Endothelial cell (in vitro differentiated cells): ENCODE results near the gene SMARCE1. TPM values are rescaled to one million over a fixed set of nuclear protein-coding genes. Genes with fewer than 3 reads are reported as not detected.
A peak's percentile ranks its signal among the peaks of the same experiment; 100 is the strongest.

Experiments
- DNase-seq: peaks from one replicate; pipeline ENCODE4 v3.0.0; 2021; ENCODE audit warnings: low spot score
- H3K27ac Mint-ChIP-seq: one replicate; pipeline ENCODE4 v1.8.0; 2021; ENCODE audit warnings: mixed read lengths, inconsistent platforms; ENCODE audit not compliant: unreplicated experiment
- H3K27me3 Mint-ChIP-seq: one replicate; pipeline ENCODE4 v1.8.0; 2021; ENCODE audit warnings: mild to moderate bottlenecking, moderate library complexity, mixed read lengths, inconsistent platforms; ENCODE audit not compliant: unreplicated experiment
- H3K36me3 Mint-ChIP-seq: one replicate; pipeline ENCODE4 v1.8.0; 2021; ENCODE audit warnings: mild to moderate bottlenecking, low read depth, mixed read lengths, inconsistent platforms; ENCODE audit not compliant: unreplicated experiment
- H3K4me1 Mint-ChIP-seq: one replicate; pipeline ENCODE4 v1.8.0; 2021; ENCODE audit warnings: mild to moderate bottlenecking, mixed read lengths, inconsistent platforms; ENCODE audit not compliant: unreplicated experiment
- H3K4me3 Mint-ChIP-seq: one replicate; pipeline ENCODE4 v1.8.0; 2021; ENCODE audit warnings: mild to moderate bottlenecking, mixed read lengths, inconsistent platforms; ENCODE audit not compliant: unreplicated experiment
- H3K9me3 Mint-ChIP-seq: one replicate; pipeline ENCODE4 v1.8.0; 2021; ENCODE audit warnings: mixed read lengths, inconsistent platforms; ENCODE audit not compliant: unreplicated experiment
- total RNA-seq: library from RNA; stranded (reverse); fragmentation: NEBNext Ultra II Directional; extraction: Animal tissue kit (Norgen Biotek cat#: 25700); gene quantifications from one replicate; pipeline ENCODE4 v1.2.1, GENCODE V29; 2021; ENCODE audit not compliant: unreplicated experiment
- TF ChIP-seq, protein P1 (sequence below): fragments of 200-600 bp; sonication (generic); IDR thresholded peaks from one replicate; pipeline ENCODE4 v1.5.0; 2021; ENCODE audit warnings: antibody characterized with exemption; ENCODE audit not compliant: unreplicated experiment

The SMARCE1 gene
- total RNA-seq, 1 donor from 2014 or later: 138 TPM

DNA sequence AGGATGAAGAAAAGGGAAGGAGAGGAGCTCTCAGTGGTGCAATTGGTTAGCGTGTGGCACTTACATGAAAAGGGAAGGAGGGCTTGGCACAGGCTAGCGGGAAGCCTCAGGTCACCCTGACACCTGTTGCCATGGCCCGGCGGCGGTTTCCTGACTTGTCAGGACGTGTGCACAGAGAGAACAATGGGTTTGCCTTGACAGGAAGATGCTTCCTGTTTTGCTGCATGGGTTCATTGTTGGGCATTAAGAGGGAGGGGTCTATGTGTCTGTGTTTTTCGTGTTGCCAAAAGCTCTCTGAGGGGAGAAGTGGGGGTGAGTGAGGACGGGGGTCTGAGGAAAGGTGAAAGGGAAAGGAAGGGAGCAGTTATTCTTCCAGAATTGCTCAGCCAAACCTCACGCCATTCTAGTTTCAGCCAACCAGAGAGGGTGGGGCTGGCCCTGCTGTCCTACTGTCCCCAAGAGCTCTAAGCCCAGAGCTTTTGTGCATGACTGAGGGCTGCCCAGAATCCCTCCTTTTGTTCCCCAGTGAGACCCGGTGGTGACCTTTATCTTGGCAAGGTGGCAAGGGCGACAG is 65.2 kb downstream of the SMARCE1 start:
- TF ChIP-seq, protein P1, sequence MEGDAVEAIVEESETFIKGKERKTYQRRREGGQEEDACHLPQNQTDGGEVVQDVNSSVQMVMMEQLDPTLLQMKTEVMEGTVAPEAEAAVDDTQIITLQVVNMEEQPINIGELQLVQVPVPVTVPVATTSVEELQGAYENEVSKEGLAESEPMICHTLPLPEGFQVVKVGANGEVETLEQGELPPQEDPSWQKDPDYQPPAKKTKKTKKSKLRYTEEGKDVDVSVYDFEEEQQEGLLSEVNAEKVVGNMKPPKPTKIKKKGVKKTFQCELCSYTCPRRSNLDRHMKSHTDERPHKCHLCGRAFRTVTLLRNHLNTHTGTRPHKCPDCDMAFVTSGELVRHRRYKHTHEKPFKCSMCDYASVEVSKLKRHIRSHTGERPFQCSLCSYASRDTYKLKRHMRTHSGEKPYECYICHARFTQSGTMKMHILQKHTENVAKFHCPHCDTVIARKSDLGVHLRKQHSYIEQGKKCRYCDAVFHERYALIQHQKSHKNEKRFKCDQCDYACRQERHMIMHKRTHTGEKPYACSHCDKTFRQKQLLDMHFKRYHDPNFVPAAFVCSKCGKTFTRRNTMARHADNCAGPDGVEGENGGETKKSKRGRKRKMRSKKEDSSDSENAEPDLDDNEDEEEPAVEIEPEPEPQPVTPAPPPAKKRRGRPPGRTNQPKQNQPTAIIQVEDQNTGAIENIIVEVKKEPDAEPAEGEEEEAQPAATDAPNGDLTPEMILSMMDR: no peak
- DNase-seq: peak; percentile 65
- H3K27ac Mint-ChIP-seq: peak overlapping the region; percentile 99
- H3K9me3 Mint-ChIP-seq: no peaks in the 10 kb centered on the region
- H3K4me3 Mint-ChIP-seq: peak overlapping the region; percentile 81
- peaks cover 25% of the 10 kb centered on the region for H3K4me1 Mint-ChIP-seq
- H3K27me3 Mint-ChIP-seq: peaks cover 4% of the 10 kb centered on the region
- peaks cover 6% of the 10 kb centered on the region for H3K36me3 Mint-ChIP-seq

DNA sequence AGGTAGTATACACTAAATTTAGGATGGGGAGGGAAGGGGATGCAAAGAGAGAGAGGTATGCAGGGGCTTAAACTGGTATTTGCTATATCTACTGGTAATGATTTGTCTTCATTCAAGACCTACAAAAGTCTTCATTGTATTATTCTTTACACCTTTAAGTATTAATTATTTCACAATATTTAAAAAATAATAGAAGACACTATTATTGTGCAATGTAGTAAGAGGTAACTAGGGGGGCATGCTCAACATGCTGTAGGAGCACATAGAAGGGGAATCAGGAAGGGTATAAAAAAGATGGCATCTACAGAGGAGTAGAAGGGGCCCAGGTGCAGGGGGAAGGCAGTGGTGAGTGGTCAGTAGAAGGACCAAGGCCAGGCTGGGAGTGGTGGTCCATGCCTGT is 67.5 kb downstream of the SMARCE1 start:
- Mint-ChIP-seq H3K27ac (peak overlapping the region; percentile 9), H3K4me1 (peaks cover 25% of the 10 kb centered on the region), H3K27me3 (peaks cover 6% of the 10 kb centered on the region), H3K4me3 (no peak overlapping the region), H3K9me3 (no peaks in the 10 kb centered on the region), H3K36me3 (peaks cover 6% of the 10 kb centered on the region)
- TF ChIP-seq, protein P1: no peak
- DNase-seq: no peak

DNA sequence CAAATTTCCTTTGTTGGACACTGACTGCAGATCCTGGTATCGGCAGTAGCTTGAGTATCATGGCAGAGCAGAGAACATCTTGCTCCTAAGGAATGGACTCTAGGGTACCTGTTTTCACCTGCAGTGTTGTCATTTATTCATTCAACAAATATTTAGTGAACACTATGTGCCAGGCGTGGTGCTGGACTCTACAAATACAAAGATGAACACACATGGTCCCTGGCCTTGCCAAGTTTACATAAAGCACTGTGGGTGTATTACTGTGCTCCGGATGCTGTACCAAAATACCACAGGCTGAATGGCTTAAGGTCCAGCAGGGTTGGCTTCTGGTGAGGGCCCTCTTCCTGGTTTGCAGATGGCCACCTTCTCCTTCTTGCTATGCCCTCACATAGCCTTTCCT is 68.1 kb downstream of the SMARCE1 start:
- Mint-ChIP-seq H3K27ac (no peak overlapping the region), H3K36me3 (no peaks in the 10 kb centered on the region), H3K4me1 (peaks cover 25% of the 10 kb centered on the region), H3K27me3 (peaks cover 6% of the 10 kb centered on the region), H3K4me3 (no peak overlapping the region), H3K9me3 (no peaks in the 10 kb centered on the region)
- TF ChIP-seq, protein P1: no peak
- DNase-seq: no peak

DNA sequence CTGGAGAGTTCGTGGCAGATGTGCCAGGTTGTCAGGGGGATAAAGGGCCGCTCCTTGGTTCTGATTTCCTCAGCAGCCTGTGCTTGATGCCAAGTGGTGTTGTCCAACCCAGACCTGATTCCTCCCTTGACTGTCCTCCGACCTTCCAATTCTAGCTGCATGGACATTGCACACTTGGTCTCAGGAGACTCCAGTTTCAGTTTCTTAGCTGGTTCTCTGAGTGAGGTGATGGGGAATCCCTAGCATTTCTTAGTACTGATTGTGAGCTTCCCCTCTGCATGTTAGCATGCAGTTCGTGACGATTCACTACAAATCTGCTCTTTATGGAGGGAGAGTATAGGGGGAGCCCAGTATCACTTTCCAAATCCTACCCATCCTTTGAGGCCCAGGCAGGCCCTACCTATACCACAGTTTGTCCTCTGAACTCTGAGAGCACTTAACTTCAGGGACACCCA is 70.0 kb downstream of the SMARCE1 start:
- H3K4me1 Mint-ChIP-seq: peaks cover 13% of the 10 kb centered on the region
- no peaks in the 10 kb centered on the region for H3K36me3 Mint-ChIP-seq
- H3K9me3 Mint-ChIP-seq: no peaks in the 10 kb centered on the region
- DNase-seq: no peak
- no peak overlapping the region for H3K4me3 Mint-ChIP-seq
- peaks cover 4% of the 10 kb centered on the region for H3K27me3 Mint-ChIP-seq
- no peak overlapping the region for H3K27ac Mint-ChIP-seq
- TF ChIP-seq, protein P1: no peak

DNA sequence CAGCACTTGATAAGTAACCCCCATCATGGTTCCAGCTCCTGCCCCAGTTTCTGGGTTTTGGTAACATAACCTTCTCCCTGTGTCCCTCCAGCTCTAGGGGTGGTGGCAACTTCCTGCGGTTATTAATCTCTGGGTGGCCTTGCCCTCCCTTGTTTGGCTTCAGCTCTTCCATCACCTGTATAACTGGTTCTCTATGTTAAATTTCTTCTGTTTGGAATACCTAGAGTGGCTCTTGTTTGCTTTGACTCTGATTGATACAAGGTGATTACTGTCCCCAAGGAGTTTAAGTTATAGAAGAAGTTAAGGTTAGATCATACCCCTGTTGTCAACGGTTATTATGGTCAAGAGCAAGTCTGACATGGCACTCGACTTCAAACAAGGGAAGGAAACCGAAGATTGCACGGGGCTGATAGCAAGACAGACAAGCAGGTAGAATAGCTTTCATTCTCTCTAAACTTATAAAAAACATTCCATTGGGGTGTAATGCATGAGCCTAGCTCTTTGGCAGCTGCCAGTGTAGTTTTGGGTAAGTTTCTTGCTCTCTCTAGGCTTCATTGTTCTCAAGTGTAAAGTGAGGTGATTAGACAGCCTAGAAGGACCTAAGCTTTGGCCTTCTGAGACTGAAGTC is 71.4 kb downstream of the SMARCE1 start:
- H3K4me1 Mint-ChIP-seq: peaks cover 2% of the 10 kb centered on the region
- no peak overlapping the region for H3K4me3 Mint-ChIP-seq
- no peak overlapping the region for H3K27ac Mint-ChIP-seq
- no peak for DNase-seq
- no peaks in the 10 kb centered on the region for H3K36me3 Mint-ChIP-seq
- H3K9me3 Mint-ChIP-seq: no peaks in the 10 kb centered on the region
- H3K27me3 Mint-ChIP-seq: peaks cover 4% of the 10 kb centered on the region
- TF ChIP-seq, protein P1: no peak
